Esophagus mucosa (tissue), 1 donor: ENCODE data around the gene ITGA2B. TPM values are rescaled to one million over a fixed set of nuclear protein-coding genes. Genes with fewer than 3 reads are reported as not detected.
"Not testable (repeated sequence)": the region's sequence is repeated elsewhere in the genome, so short reads cannot be mapped to it uniquely, and the experiment has no call there.

Source experiments
- ATAC-seq: fragments of 200-7000 bp; cut with Tn5 transposase; one replicate; pipeline ENCODE4 v1.9.1; 2020
- total RNA-seq: library from RNA; stranded (reverse); gene quantifications from one replicate; pipeline ENCODE4 v1.2.4, GENCODE V29; 2023
- donor health status: DM: yes; HTN: yes; CAD: no.

ITGA2B gene
- total RNA-seq, 1 donor from 2014 or later, result 0.68 TPM

- ATAC-seq, result no peak
These were observed 911 bp upstream of the ITGA2B start for GRCh38 chr17:44390250-44390870.

GRCh38 chr17:44389723-44390202 is 314 bp upstream of the ITGA2B start:
- ATAC-seq, result no peak

- ATAC-seq, result no peak
These were observed 1.6 kb downstream of the ITGA2B start for GRCh38 chr17:44387804-44388203.

- no peak for ATAC-seq
These were observed 3.3 kb downstream of the ITGA2B start for GRCh38 chr17:44386182-44386525.

GRCh38 chr17:44385287-44386181 is 3.9 kb downstream of the ITGA2B start:
- ATAC-seq, result peak; percentile 83

- ATAC-seq, result no peak
These were observed 4.6 kb downstream of the ITGA2B start for GRCh38 chr17:44384823-44385286.

- ATAC-seq, result no peak
These were observed 5.1 kb downstream of the ITGA2B start for GRCh38 chr17:44384281-44384822.

GRCh38 chr17:44383861-44384260 is 5.6 kb downstream of the ITGA2B start:
- ATAC-seq, result no peak

GRCh38 chr17:44383363-44383762 is 6.1 kb downstream of the ITGA2B start:
- ATAC-seq, result no peak

GRCh38 chr17:44382917-44383316 is 6.5 kb downstream of the ITGA2B start:
- no peak for ATAC-seq

GRCh38 chr17:44381810-44382305 is 7.6 kb downstream of the ITGA2B start:
- ATAC-seq, result no peak

- ATAC-seq, result no peak
These were observed 8.7 kb downstream of the ITGA2B start for GRCh38 chr17:44380767-44381166.

- ATAC-seq, result no peak
These were observed 9.6 kb downstream of the ITGA2B start for GRCh38 chr17:44379887-44380286.

- ATAC-seq, result no peak
These were observed 11.2 kb downstream of the ITGA2B start for GRCh38 chr17:44378171-44378705.

- no peak for ATAC-seq
These were observed 12.7 kb downstream of the ITGA2B start for GRCh38 chr17:44376779-44377178.

- ATAC-seq, result peak; percentile 6
These were observed 13.3 kb downstream of the ITGA2B start for GRCh38 chr17:44376124-44376523.

- peak; percentile 9 for ATAC-seq
These were observed 14.0 kb downstream of the ITGA2B start for GRCh38 chr17:44375196-44376017.

- ATAC-seq, result peak; percentile 28
These were observed 14.9 kb downstream of the ITGA2B start for GRCh38 chr17:44374306-44375195.

GRCh38 chr17:44372036-44372435 is 17.4 kb downstream of the ITGA2B start:
- no peak for ATAC-seq

- not testable (repeated sequence) for ATAC-seq
These were observed 19.9 kb downstream of the ITGA2B start for GRCh38 chr17:44369414-44370023.
